ENCODE measurements around the gene VSX1.
A peak's percentile ranks its signal among the peaks of the same experiment; 100 is the strongest.

The VSX1 gene

DNA sequence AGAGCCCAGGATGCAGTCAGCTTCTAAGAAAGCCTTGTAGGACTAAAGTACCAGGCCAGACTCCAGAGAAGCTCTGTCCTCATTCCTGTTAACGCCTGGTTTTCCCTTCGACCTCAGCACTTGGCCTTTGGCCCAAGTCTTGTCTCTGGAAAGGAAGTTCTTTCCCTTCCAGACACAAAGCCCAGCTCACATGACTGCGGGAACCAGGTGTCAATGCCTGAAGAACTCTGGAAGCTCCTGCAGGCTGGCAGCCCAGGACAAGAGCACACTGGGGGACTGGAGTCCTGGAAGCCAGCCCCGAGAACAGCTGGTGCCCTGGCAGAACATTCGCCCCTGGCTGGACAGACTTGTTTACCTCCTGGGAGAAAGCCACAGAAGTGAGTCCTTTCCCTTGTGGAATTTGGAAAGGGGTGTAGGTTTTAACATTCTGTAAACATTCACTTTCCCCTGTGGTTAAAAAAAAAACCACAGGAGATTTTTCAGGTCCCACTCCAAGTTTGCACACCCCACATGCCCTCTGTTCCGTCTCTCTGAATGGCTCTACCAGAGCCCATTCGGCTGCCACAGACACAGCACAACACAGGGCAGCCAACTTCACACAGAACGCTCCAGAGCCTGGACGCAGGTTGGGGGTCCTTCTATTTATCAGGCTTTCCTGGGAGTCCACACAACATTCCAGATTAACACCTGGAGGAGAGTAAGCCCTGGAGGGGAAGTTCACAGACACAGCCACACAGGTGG, 42.1 kb downstream of the VSX1 start:
- Mint-ChIP-seq H3K4me3 (peak overlapping the region in 1 of 3 experiments; percentile 20), H3K27me3 (ENCODE audit: low read depth) (peaks cover 4% of the 10 kb centered on the region), H3K36me3 (ENCODE audit: low read depth) (no peaks in the 10 kb centered on the region), H3K4me1 (peaks cover 53% of the 10 kb centered on the region), H3K27ac (peak overlapping the region in 2 of 3 experiments; percentile 86 to 87), H3K9me3 (no peaks in the 10 kb centered on the region)
- TF ChIP-seq, protein P1, sequence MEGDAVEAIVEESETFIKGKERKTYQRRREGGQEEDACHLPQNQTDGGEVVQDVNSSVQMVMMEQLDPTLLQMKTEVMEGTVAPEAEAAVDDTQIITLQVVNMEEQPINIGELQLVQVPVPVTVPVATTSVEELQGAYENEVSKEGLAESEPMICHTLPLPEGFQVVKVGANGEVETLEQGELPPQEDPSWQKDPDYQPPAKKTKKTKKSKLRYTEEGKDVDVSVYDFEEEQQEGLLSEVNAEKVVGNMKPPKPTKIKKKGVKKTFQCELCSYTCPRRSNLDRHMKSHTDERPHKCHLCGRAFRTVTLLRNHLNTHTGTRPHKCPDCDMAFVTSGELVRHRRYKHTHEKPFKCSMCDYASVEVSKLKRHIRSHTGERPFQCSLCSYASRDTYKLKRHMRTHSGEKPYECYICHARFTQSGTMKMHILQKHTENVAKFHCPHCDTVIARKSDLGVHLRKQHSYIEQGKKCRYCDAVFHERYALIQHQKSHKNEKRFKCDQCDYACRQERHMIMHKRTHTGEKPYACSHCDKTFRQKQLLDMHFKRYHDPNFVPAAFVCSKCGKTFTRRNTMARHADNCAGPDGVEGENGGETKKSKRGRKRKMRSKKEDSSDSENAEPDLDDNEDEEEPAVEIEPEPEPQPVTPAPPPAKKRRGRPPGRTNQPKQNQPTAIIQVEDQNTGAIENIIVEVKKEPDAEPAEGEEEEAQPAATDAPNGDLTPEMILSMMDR (IDR thresholded peaks at IDR 0.05; ENCODE audit: unreplicated experiment in 3 of 3): no peak

- H3K9me3 Mint-ChIP-seq: no peaks in the 10 kb centered on the region
- peaks cover 4% of the 10 kb centered on the region for H3K27me3 Mint-ChIP-seq (ENCODE audit: low read depth)
- H3K36me3 Mint-ChIP-seq (ENCODE audit: low read depth): no peaks in the 10 kb centered on the region
- TF ChIP-seq, protein P1 (IDR thresholded peaks at IDR 0.05; ENCODE audit: unreplicated experiment in 3 of 3): no peak
- no peak overlapping the region for H3K4me3 Mint-ChIP-seq
- peaks cover 61% of the 10 kb centered on the region for H3K4me1 Mint-ChIP-seq
- no peak overlapping the region for H3K27ac Mint-ChIP-seq
Observed at GRCh38 chr20:25038591-25039015, 43.3 kb downstream of the VSX1 start.

GRCh38 chr20:25038103-25038410, 43.9 kb downstream of the VSX1 start:
- Mint-ChIP-seq H3K27ac (peak overlapping the region in 2 of 3 experiments; percentile 55 to 83), H3K4me3 (no peak overlapping the region), H3K9me3 (no peaks in the 10 kb centered on the region), H3K4me1 (peaks cover 64% of the 10 kb centered on the region), H3K36me3 (ENCODE audit: low read depth) (no peaks in the 10 kb centered on the region), H3K27me3 (ENCODE audit: low read depth) (peaks cover 3% of the 10 kb centered on the region)
- TF ChIP-seq, protein P1 (IDR thresholded peaks at IDR 0.05; ENCODE audit: unreplicated experiment in 3 of 3): no peak

DNA sequence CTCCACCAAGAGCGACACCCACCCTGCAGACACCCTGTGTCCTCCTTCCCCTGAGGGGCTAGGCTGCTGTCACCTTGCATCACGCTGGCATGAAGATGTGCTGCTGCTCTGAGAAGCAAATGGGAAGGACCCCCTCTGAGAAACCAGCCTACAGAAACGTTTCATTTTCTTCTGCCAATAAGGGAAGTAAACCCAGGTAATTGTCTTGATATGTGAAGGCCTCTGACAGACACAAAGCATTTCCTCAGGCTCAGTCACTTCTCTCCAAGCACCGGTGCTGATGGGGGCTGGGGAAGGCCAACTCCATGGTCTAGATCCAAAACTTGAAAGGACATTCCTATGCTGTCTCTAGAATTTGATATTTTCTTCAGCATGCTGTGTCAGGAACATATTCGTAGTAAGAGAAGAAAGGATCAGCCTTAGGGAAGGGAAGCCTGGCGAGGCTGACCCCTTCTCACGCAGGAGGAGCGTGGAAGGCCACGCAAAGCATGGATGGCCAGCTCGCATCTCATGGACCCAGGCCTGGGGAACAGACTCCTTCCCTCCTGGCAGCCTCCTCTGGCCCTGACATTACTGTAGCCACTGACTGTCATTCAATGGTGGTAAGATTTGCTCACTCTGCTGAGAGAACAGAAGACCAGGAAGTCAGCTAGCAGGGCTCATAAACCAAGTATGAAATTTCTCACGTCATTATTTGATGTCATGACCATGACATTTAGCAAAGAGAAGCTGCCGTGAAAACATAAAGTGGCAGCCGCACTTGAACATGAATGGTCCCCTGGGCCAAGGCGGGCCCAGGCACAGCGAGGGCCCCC, 44.4 kb downstream of the VSX1 start:
- TF ChIP-seq, protein P1 (IDR thresholded peaks at IDR 0.05; ENCODE audit: unreplicated experiment in 3 of 3): no peak
- H3K4me1 Mint-ChIP-seq: peaks cover 64% of the 10 kb centered on the region

DNA sequence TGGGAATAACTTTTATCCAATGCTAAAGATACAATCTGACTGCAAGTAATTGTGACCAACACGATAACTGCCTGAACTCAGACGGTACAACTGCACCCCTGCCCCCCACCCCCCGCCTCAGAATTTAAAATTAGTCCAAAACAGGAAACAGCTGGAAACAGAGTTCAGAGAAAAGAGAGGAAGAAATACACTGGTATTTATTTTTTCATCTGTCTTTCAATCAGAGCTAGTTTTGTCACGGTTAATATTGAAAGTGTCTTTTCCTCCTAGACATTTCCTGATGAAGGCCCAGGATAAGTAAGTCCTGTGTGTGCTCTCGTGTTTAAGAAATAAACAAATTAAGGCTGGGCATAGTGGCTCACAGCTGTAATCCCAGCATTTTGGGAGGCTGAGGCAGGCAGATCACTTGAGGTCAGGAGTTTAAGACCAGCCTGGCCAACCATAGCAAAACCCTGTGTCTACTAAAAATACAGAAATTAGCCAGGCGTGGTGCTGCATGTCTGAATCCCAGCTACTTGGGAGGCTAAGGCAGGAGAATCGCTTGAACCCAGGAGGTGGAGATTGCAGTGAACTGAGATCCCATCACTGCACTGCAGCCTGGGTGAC, 45.5 kb downstream of the VSX1 start:
- TF ChIP-seq, protein P1 (IDR thresholded peaks at IDR 0.05; ENCODE audit: unreplicated experiment in 3 of 3): no peak
- Mint-ChIP-seq H3K4me3 (peak overlapping the region in 1 of 3 experiments; percentile 15), H3K9me3 (no peaks in the 10 kb centered on the region), H3K27ac (peak overlapping the region; percentile 67 to 83 (median 72)), H3K27me3 (ENCODE audit: low read depth) (no peaks in the 10 kb centered on the region), H3K4me1 (peaks cover 67% of the 10 kb centered on the region), H3K36me3 (ENCODE audit: low read depth) (no peaks in the 10 kb centered on the region)

More for the DNA sequence above, 44.4 kb downstream of the VSX1 start:
- Mint-ChIP-seq H3K9me3 (no peaks in the 10 kb centered on the region), H3K27ac (peak overlapping the region in 2 of 3 experiments; percentile 55 to 83), H3K36me3 (ENCODE audit: low read depth) (no peaks in the 10 kb centered on the region), H3K4me3 (no peak overlapping the region), H3K27me3 (ENCODE audit: low read depth) (no peaks in the 10 kb centered on the region)

Data from nephron (organoid).